GM21528 (cell line): ENCODE data around the gene G6PC3.
"Not testable (repeated sequence)": the region's sequence is repeated elsewhere in the genome, so short reads cannot be mapped to it uniquely, and the experiment has no call there.

Experiments
- ATAC-seq: cut with Tn5 transposase; IDR thresholded peaks from one replicate; pipeline ENCODE4 v1.9.1; 2021; ENCODE audit warnings: mild to moderate bottlenecking, moderate library complexity; ENCODE audit not compliant: unreplicated experiment, low FRiP score

The G6PC3 gene

GRCh38 chr17:44105483-44105882, 34.9 kb downstream of the G6PC3 start:
- no peak for ATAC-seq

- no peak for ATAC-seq
These were observed 35.4 kb downstream of the G6PC3 start for GRCh38 chr17:44105941-44106340.

DNA sequence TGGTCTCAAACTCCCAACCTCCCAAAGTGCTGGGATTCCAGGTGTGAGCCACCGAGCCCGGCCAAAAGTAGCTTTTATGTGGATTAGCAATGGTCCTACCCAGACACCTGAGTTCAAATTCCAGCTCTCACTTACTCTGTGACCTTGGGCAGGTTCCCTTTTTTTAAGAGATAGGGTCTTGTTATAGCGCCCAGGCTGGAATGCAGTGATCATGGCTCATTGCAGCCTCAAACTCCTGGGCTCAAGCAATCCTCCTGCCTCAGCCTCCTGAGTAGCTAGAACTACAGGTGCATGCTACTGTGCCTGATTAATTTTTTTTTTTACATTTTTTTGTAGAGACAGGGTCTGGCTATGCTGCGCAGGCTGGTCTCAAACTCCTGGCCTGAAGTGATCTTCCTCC, 36.3 kb downstream of the G6PC3 start:
- ATAC-seq: no peak

GRCh38 chr17:44108440-44109311, 38.1 kb downstream of the G6PC3 start:
- no peak for ATAC-seq

GRCh38 chr17:44109312-44109630, 38.7 kb downstream of the G6PC3 start:
- no peak for ATAC-seq

GRCh38 chr17:44110011-44110686, 39.6 kb downstream of the G6PC3 start:
- no peak for ATAC-seq

- no peak for ATAC-seq
These were observed 40.5 kb downstream of the G6PC3 start for GRCh38 chr17:44110823-44111633.

DNA sequence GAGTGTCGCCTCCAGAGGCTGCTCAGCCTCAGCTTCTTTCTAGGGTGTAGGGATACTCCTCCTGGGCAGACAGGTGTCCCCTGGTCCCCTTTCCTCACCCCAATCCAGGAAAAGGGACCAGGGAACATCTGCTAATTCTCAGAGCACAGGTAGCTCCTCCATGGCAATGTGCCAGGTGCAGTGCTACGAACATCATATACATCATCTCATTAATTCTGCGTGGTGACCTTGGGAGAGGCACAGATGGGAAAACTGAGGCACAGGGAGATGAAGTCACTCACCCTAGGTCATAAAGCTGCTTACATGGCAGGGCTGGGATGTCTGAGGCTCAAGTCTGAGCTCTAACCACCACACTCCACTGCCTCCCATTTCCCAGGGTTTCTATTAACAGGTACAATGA, 41.2 kb downstream of the G6PC3 start:
- no peak for ATAC-seq

DNA sequence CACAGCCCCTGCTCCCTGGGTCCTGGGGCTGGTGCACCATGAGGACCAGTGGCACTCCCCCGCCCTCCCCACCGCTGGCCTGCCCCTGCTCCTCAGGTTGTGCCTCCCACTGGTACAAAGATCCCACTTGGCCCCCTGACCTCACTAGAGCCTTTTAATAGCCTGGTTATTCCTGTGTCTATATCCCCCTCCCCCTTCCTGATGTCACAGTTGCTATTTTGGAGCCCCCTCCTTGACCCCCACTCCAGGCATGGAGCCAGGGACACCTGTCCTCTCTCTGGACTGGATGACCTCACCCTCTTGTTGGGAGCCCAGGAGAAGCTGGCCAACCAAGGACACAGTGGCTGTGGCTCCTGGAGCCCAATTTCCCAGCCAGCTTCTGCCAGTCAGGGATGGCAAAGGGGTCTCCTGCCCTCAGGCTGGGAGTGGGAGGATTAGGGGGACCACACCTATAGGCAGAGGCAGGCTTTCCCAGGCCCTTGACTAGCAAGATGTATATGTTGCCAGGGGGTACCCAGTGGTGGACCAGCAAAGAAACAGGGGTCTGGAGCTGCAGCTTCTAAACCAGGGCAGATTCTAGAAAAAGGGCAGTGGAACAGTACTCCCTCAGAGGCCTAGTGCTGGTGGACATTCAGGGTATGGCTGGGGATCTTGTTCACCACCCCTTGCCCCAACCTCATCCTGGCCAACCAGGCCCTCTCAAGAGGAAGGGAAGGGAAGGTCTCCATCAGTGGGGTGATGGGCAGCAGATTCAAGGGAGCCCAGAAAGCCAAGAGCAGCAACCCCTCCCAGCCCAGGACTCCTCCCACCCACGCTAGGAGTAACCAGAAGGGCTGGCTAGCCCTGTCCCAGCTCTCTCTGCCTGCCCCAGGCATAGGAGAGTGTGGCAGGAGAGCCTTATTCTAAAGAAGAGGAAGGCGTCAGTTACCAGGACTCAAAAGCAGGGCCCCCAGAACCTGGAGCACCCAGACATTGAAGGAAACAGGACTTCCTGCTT, 42.0 kb downstream of the G6PC3 start:
- ATAC-seq: no peak

DNA sequence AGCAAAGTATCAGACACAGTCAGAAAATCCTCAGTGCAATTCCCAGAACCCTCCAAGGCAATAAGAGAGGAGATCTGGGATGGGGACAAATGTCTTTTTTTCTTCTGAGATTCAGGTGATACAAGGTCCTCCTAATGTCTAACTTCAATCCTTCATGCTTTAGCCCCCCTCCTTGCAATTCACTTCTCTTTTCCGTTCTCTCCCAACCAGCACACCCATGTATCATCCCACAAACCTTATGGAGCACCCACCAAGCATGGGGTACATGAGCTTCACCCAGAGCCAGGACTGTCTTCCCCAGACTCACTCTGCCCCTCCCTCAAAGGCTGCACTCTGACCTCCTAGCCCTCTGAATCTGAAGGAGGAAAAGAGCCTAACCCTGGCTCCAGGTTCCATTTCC, 42.8 kb downstream of the G6PC3 start:
- ATAC-seq: no peak

GRCh38 chr17:44113868-44114840, 43.6 kb downstream of the G6PC3 start:
- ATAC-seq: no peak

DNA sequence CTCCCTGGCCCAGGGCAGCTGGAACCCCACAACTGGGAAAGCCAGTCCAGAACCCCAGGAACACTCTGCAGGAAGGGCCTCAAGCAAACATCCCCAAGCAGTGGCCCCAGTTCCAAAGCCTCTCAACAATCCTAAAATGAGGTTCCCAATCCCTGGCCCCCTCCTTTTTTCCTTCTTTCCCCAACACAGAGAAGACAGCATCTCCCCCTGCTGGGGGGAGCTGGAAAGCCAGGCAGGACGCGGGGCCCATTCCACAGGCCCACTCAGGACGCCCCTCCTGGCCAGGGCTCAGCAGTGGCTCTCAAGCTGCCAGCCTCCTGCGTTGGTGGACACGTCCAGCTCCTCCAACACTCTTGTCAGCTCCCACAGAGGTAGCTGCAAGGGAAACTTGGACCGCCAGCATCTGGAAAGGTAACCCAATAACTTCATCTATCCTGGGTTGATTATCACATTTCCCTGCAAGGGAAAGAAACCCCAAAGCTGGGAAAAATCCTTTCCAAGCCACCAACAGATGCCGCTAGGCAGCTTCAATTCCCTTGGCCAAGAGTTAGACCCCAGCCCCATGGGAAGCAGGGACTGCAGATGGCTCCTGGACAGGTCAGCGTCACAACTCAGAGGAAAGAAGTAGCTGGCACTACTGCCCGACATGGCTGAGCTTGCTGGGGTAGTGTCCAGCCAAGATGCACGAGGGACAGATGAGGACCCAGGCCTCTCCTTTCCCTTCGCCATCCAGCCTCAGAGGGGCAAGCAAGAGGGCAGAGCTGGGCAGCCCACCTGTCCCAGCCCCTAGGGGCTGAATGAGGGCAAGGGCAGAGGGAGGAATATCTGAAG, 45.3 kb downstream of the G6PC3 start:
- no peak for ATAC-seq

GRCh38 chr17:44117351-44117750, 46.8 kb downstream of the G6PC3 start:
- ATAC-seq: no peak

DNA sequence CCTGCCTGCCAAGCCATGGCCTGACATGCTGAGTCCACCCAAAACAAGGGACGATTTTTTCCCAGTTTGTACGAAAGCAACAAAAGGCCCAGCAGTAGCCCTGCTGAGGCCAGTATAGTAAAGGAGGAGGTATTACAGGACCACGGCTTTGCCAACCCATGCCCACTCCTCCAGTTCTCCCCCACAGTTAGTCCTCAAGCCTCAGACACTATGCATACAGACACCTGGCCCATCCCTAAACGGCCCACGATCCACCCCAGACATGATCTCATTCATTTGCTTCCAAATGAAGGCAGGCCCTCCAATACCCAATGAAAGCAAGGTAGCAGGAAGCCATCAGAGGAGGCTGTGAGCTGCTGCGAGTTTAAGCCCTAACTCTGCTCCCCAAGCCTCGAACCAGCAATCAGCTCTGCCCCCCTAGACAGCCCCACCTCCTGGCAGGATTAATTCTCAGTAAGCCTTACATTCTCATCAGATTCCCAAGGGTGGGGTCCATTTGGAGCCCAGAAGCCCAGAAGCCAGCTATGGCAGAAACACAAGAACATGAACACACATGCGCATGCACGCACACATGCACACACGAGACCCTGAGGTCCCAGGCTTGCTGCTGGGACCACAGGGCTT, 48.0 kb downstream of the G6PC3 start:
- ATAC-seq: no peak

DNA sequence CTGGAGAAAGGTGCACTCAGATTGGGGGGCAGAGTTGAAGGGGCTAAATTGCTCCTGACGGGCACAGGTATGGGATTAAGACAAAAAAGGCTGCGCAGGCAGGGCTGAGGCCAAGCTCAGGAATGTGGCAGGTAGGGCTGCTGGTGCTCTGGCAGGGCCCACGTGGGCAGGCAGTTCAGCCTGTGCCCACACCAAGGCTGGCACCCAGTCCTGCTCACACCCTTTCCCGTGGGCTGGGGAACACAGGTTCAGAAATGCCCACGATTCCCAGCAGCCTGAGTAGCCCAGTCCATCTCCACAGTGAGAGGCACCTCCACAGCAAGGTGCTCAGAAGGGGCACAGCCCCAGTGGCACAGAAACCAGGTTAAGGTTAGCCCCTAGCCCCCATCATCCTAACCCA, 48.5 kb downstream of the G6PC3 start:
- ATAC-seq: no peak

DNA sequence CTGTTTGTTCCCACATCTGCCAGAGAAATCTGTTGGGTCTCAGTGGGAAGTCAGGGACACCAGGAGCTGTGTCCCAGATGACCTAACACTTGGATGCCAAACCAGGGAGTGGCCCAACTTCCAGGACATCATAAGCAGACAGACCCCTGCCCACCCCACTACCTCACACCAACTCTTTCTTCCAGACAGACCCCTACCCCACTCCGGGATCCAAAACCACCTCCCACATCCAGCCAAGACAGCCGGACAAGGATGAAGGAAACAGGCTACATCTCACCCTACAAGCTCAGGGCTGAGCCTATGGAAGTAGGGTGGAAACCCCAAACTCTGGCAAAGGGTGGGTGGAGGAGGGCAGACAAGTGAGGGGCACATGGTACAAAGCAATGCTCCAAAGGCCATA, 49.3 kb downstream of the G6PC3 start:
- no peak for ATAC-seq

GRCh38 chr17:44120281-44120680, 49.7 kb downstream of the G6PC3 start:
- ATAC-seq: not testable (repeated sequence)
